GM13976 (cell line): ENCODE measurements around the gene DOCK4.

Experiments
- DNase-seq: peaks from one replicate; pipeline ENCODE4 v3.0.0; 2012; ENCODE audit warnings: low spot score
- CTCF ChIP-seq: IDR thresholded peaks from 2 replicates; pipeline ENCODE4 v1.5.1; 2012; ENCODE audit warnings: borderline replicate concordance, mild to moderate bottlenecking; ENCODE audit not compliant: insufficient read depth; ENCODE audit errors: extremely low read depth, missing control alignments, control extremely low read depth
- in situ Hi-C: fragments of 300-500 bp; cut with MboI; formaldehyde crosslinking; loops from one replicate; pipeline ENCODE4 v1.12.0; 2022; ENCODE audit warnings: low sequenced_read_pairs, mixed read lengths, inconsistent platforms; ENCODE audit not compliant: unreplicated experiment

The DOCK4 gene

GRCh38 chr7:111708072-111708471 is 498.1 kb downstream of the DOCK4 start:
- in situ Hi-C loops: no loop called here
- DNase-seq: no peak
- no peak for TF ChIP-seq CTCF

GRCh38 chr7:111705807-111706206 is 500.4 kb downstream of the DOCK4 start:
- TF ChIP-seq CTCF: no peak
- DNase-seq: no peak
- in situ Hi-C loops: no loop called here

GRCh38 chr7:111697771-111698170 is 508.4 kb downstream of the DOCK4 start:
- in situ Hi-C loops: no loop called here
- no peak for TF ChIP-seq CTCF
- no peak for DNase-seq

GRCh38 chr7:111694376-111694775 is 511.8 kb downstream of the DOCK4 start:
- TF ChIP-seq CTCF: no peak
- DNase-seq: no peak
- in situ Hi-C loops: no loop called here

GRCh38 chr7:111690364-111691111 is 515.7 kb downstream of the DOCK4 start:
- in situ Hi-C loops: no loop called here
- TF ChIP-seq CTCF: no peak
- no peak for DNase-seq

GRCh38 chr7:111685349-111685748 is 520.9 kb downstream of the DOCK4 start:
- no peak for TF ChIP-seq CTCF
- in situ Hi-C loops: no loop called here

More at GRCh38 chr7:111685349-111685748, 520.9 kb downstream of the DOCK4 start:
- no peak for DNase-seq
